HS-27A (cell line): ENCODE results near the gene KBTBD13.

Source experiments
- DNase-seq: peaks from one replicate; pipeline ENCODE4 v3.0.0-alpha.2; 2012; ENCODE audit warnings: low read depth, missing footprints

Gene KBTBD13

DNA sequence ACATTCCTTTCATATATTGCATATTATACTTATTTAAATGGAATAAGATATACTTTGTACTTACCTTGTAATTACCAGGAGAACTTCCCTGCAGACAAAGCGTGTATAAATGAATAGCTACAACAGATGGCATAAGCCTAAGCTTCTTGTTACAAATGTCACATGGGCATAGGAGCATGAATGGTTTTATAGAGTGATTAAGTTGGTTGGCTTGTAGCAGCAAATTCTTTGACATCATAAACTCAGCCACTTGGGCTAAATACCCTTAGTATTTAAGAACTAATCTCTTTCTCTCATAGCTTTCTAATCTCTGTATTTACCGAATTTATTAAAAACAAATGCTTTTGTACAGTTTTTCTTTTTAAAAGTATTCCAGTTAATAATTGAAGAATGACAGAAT lies 38.5 kb downstream of the KBTBD13 start, which contains the start of gene UBAP1L:
TSS of gene UBAP1L (minus strand) at position 115 of the 400 bp plus-strand sequence. CDS start 8,985 bp downstream, outside the sequence.
- DNase-seq: no peak

DNA sequence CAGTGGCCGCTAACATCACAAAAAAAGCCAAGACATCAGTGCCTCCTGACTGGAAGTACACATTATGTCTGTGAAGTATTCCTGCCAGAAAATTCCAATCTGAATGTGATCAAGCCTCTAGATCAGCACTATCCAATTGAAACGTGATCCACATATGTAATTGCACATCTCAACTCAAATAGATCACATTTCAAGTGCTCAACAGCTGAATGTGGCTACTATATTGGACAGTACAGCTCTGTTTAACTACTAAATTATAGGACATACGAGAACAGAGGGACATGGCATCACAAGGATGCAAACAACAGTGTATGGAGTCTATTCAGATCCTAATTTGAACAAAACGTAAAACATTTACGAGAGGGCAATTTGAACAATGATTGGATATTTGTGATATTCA lies 39.0 kb downstream of the KBTBD13 start:
- no peak for DNase-seq
